OCI-LY1 (cell line): ENCODE results near the gene ZNF521.

Source experiments
- H2AFZ ChIP-seq: fragments of 200-600 bp; sonication (generic), shearing (Covaris generic); 2 replicates; pipeline ENCODE4 v1.6.0; 2014; ENCODE audit warnings: antibody characterized with exemption, mild to moderate bottlenecking, low read length
- H3F3A ChIP-seq: fragments of 200-600 bp; sonication (generic), shearing (Covaris generic); 2 replicates; pipeline ENCODE4 v1.6.0; 2014; ENCODE audit warnings: mild to moderate bottlenecking, antibody characterized with exemption, low read length, moderate library complexity; ENCODE audit not compliant: insufficient read depth
- H3K27ac ChIP-seq: fragments of 200-600 bp; sonication (generic); 2 replicates; pipeline ENCODE4 v1.5.1; 2014; ENCODE audit warnings: low read length, mixed run types, mild to moderate bottlenecking, low read depth; ENCODE audit not compliant: poor library complexity, severe bottlenecking
- H3K27me3 ChIP-seq: fragments of 200-600 bp; sonication (generic); 2 replicates; pipeline ENCODE4 v1.6.0; 2014; ENCODE audit warnings: antibody characterized with exemption, mild to moderate bottlenecking, low read length, moderate library complexity; ENCODE audit not compliant: insufficient read depth
- H3K36me3 ChIP-seq: fragments of 200-600 bp; sonication (generic); 2 replicates; pipeline ENCODE4 v1.6.1; 2014; ENCODE audit warnings: mild to moderate bottlenecking, antibody characterized with exemption, low read length, moderate library complexity, mixed read lengths; ENCODE audit not compliant: insufficient read depth
- H3K4me1 ChIP-seq: fragments of 200-600 bp; sonication (generic); 2 replicates; pipeline ENCODE4 v1.5.1; 2014; ENCODE audit warnings: mild to moderate bottlenecking, low read length, moderate library complexity; ENCODE audit not compliant: insufficient read depth, severe bottlenecking
- H3K4me2 ChIP-seq: fragments of 200-600 bp; sonication (generic), shearing (Covaris generic); 2 replicates; pipeline ENCODE4 v1.6.1; 2014; ENCODE audit warnings: low read length
- H3K4me3 ChIP-seq: fragments of 200-600 bp; sonication (generic); 2 replicates; pipeline ENCODE4 v1.5.1; 2014; ENCODE audit warnings: low read length, low read depth, mild to moderate bottlenecking, mixed read lengths; ENCODE audit not compliant: poor library complexity, severe bottlenecking
- H3K79me2 ChIP-seq: fragments of 200-600 bp; shearing (Covaris generic); 2 replicates; pipeline ENCODE4 v1.6.1; 2016; ENCODE audit warnings: mixed run types, low read length, mixed read lengths; ENCODE audit not compliant: insufficient read depth
- H3K9ac ChIP-seq: fragments of 200-600 bp; sonication (generic), shearing (Covaris generic); 2 replicates; pipeline ENCODE4 v1.6.1; 2014; ENCODE audit warnings: mild to moderate bottlenecking, low read length, mixed read lengths
- H3K9me2 ChIP-seq: fragments of 200-600 bp; sonication (generic), shearing (Covaris generic); 2 replicates; pipeline ENCODE4 v1.6.1; 2014; ENCODE audit warnings: low read depth, mild to moderate bottlenecking, low read length, mixed read lengths
- H3K9me3 ChIP-seq: fragments of 200-600 bp; shearing (Covaris generic); 2 replicates; pipeline ENCODE4 v1.6.1; 2014; ENCODE audit warnings: low read length, mixed read lengths
- H4K20me1 ChIP-seq: fragments of 200-600 bp; sonication (generic), shearing (Covaris generic); 2 replicates; pipeline ENCODE4 v1.6.0; 2016; ENCODE audit warnings: mild to moderate bottlenecking, low read length; ENCODE audit not compliant: insufficient read depth
- CTCF ChIP-seq: fragments of 200-600 bp; sonication (generic), shearing (Covaris generic); IDR thresholded peaks from 2 replicates; pipeline ENCODE4 v1.5.1; 2017; ENCODE audit warnings: mild to moderate bottlenecking, antibody characterized with exemption, low read length, moderate library complexity, mixed read lengths
- EZH2 ChIP-seq: fragments of 200-600 bp; sonication (generic), shearing (Covaris generic); IDR thresholded peaks from 2 replicates; pipeline ENCODE4 v1.8.0; 2017; ENCODE audit warnings: borderline replicate concordance, mixed run types, mild to moderate bottlenecking, antibody characterized with exemption, low read length, moderate library complexity, mixed read lengths

Gene ZNF521

GRCh38 chr18:25349131-25349925, 2.6 kb downstream of the ZNF521 start:
- Histone ChIP-seq H2AFZ (no peak overlapping the region), H3K27me3 (no peaks in the 10 kb centered on the region), H4K20me1 (no peaks in the 10 kb centered on the region), H3K4me2 (no peak overlapping the region), H3K27ac (no peak overlapping the region), H3K9ac (no peak overlapping the region), H3K36me3 (peaks cover 5% of the 10 kb centered on the region; the same call in 1 of the 2 replicates), H3K4me3 (no peak overlapping the region), H3K4me1 (peaks cover 43% of the 10 kb centered on the region), H3K79me2 (0 out of 2 replicates have a peak, but pooled peaks cover 4% of the 10 kb centered on the region), H3F3A (no peaks in the 10 kb centered on the region), H3K9me2 (no peaks in the 10 kb centered on the region), H3K9me3 (no peaks in the 10 kb centered on the region)
- TF ChIP-seq EZH2 (no peak), CTCF (no peak)

- no peaks in the 10 kb centered on the region for H4K20me1 ChIP-seq
- no peak overlapping the region for H3K9ac ChIP-seq
- H3F3A ChIP-seq = no peaks in the 10 kb centered on the region
- peaks cover 5% of the 10 kb centered on the region; the same call in 1 of the 2 replicates for H3K36me3 ChIP-seq
- H3K4me2 ChIP-seq = no peak overlapping the region
- peaks cover 38% of the 10 kb centered on the region for H3K4me1 ChIP-seq
- H3K79me2 ChIP-seq = 0 out of 2 replicates have a peak, but pooled peaks cover 4% of the 10 kb centered on the region
- H2AFZ ChIP-seq = no peak overlapping the region
- no peaks in the 10 kb centered on the region for H3K9me2 ChIP-seq
- no peaks in the 10 kb centered on the region for H3K9me3 ChIP-seq
- H3K27ac ChIP-seq = no peak overlapping the region
- H3K4me3 ChIP-seq = no peak overlapping the region
- H3K27me3 ChIP-seq = no peaks in the 10 kb centered on the region
- TF ChIP-seq CTCF (no peak), EZH2 (no peak)
Observed at GRCh38 chr18:25348386-25349130, 3.4 kb downstream of the ZNF521 start.

- no peak overlapping the region for H3K4me2 ChIP-seq
- TF ChIP-seq EZH2 = no peak
- no peaks in the 10 kb centered on the region for H3K9me3 ChIP-seq
- H3K4me3 ChIP-seq = no peak overlapping the region
- no peak overlapping the region for H2AFZ ChIP-seq
- H3K79me2 ChIP-seq = 0 out of 2 replicates have a peak, but pooled peaks cover 4% of the 10 kb centered on the region
- no peaks in the 10 kb centered on the region for H4K20me1 ChIP-seq
- H3K36me3 ChIP-seq = peaks cover 5% of the 10 kb centered on the region; the same call in 1 of the 2 replicates
- H3K27ac ChIP-seq = no peak overlapping the region
- H3K9me2 ChIP-seq = no peaks in the 10 kb centered on the region
- H3K27me3 ChIP-seq = no peaks in the 10 kb centered on the region
- H3K9ac ChIP-seq = no peak overlapping the region
- H3F3A ChIP-seq = no peaks in the 10 kb centered on the region
- H3K4me1 ChIP-seq = peaks cover 27% of the 10 kb centered on the region
Observed at GRCh38 chr18:25346561-25346960, 5.4 kb downstream of the ZNF521 start.
